SHP77 (cell line): ENCODE measurements around the gene SASH1.

Source experiments
- DNase-seq, 2 experiments: peaks; one replicate each; lab custom pipeline; 2025; lab: John Stamatoyannopoulos, UW

The SASH1 gene

DNA sequence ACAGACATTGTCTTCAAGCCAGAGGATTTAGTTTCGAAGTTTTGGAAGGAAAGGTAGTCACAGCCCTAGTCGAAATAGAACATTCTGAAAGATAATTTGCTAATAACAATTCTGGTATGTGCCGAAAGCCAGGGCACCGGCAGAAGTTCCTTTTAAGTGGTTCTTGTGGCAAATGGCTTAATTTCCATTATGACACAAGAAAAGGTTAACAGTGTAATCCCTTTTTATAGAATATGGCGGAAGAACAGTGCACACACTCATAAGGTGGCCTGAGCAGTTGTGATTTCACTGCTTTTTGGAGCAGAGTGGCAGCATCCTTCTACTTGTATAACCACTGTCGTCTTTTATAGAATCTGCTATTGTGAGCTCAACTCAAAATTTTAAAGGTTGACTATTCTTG is 152.4 kb downstream of the SASH1 start:
- DNase-seq: no peak

DNA sequence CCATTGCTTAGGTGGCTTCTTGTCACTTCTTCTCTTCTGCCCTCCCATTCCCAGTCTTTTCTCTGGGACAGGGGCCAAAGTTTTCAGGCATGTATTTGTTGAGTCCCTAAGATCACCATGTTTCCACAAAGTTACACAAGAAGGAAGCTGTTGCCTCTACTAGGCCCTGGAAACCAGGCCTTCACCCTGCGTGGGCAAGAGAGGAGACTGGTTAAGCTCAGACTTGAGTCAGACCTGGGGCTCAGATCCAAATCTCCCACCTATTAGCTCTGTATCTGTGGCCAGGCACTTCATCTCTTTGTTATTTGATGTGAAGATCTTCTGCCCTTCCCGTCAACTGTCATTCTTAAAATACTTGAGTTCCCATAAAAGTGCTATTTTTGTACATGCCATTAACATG is 154.6 kb downstream of the SASH1 start:
- DNase-seq: no peak

DNA sequence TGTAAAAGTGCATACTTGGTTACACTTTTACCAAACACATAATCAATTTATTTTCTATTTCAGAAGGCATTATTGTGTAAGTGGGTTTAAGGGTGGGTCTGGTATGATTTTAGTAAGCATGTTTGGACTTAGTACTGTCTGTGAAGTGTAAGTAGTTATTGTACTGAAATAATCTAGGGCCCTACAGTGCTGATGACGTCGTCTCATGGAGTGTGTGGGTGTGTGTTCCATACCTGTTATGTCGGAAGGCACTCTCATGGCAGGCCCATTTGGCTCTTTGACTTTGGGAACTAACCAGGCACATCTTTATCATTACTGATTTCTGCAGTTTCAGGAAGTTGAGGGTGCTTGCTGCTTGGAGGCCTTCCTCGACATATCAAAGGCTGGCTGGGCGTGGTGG is 155.1 kb downstream of the SASH1 start:
- no peak for DNase-seq

DNA sequence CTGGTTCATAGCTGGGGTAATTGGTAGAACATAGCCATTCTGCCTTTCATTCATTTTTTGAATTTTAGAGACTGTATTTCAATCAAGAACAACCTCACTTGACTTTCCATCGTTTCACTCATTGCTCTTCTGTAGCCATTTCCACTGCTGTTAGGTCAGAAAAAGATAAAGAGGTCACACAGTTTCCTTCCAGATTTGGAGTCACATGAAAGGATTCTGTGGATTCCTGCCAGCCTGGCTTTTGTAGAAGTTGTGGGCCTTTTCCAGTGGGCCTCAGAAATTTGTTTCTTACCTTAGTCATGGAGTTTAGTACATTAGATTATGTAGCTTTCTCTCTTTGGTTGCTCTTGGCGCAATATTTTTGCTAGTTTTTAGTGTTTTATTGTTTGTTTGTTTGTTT is 157.8 kb downstream of the SASH1 start:
- no peak for DNase-seq

DNA sequence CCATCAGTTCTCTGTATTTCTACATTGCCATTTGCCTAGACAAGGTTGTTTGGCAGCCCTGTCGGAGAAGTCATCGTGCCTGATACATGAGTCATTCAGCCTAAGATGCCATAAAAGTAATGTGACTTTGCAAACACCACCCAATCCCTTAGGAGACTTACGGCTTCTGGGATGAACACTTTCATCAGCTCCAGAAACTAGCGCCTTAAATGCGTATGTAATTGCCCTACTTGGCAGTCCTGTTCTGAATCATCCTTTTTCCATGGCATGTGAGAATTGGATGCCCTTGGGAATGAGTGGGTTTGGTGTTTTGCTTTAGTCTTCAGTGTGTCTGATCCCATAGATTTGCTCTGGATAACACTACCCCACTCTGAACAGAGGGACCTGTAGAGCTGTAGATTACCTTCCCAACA is 158.5 kb downstream of the SASH1 start:
- DNase-seq: no peak

DNA sequence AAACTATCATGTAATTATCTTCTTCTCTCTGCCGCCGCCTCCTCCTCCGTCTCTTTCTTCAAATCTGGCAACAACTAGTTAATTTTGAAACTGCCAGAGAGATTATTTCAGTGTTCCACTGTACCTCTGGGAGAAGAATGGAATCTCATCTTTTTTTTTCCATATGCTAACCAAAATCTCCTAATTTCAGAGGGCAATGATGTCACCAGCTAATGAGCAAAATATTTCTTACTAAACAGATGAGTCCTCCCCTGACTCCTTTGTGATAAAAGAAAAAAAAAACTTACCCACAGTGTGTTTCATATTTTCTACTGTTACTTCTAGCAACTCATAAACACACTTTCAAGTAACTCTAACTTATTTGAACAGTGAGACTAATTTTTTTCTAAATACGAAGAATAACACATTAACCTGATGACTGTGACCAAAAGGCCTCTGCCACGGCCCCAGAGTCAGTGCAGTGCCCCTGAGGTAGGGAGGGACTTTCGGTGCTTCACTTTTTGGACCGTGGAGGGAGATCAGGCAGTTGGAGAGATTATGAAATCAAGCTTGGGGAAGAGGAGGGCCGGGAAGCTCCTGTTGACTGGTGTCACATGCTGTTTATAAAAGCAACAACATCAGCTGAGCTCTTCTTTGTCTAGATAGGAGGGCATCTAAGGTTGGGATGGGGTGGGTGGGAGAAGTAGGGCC is 159.6 kb downstream of the SASH1 start:
- DNase-seq: no peak

DNA sequence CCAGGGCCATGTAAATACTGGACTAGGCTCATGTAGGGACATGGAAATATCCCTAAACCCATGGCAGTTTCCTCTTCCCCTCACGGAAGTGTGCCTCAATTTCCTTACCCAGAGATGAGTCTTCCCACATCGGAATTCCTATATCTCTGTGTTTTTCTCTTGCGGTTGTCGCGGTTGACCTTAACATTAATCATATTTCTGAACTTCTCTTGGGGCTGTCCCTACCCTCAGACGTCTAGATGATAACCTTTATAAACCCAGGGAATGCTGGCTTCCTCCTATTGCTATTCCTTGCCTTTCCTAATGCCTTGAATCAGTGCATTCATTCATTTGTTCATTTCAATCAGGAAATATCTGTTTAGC is 160.1 kb downstream of the SASH1 start:
- no peak for DNase-seq

DNA sequence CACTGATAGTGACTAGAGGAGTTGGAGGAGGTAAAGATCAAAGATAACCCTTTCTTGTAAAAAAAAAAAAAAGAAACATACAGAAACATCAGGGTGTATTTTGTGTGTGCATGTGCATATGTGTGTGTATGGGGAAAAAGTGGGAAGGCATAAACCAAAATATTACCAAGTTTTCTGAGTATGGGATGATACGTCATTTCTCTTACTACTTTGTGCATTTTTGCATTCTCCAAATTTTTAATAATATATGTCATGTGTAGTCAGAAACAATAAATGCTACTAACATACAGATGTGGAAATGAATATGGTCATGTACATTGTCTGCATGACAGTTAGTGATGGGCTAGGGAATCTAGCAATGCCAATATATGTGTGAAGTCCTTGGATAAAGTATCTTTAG is 161.1 kb downstream of the SASH1 start:
- no peak for DNase-seq

DNA sequence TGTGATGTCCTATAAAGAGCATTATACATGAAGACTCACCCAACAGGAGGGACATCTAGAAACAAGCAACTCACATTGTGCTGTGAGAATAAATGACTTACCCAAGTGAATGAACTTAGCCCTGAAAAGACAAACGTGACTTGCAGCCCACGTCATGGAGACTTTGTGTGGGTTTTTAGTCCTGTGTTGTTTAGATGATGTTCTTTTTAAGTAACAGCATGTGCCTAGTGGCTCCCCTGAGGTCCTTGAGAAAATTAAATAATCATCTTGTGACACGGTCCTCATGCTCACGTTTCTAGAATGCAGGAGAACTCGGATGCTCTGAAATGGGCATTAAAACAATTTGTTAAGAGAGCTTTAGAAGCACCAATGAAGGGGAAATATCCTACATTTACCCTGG is 165.1 kb downstream of the SASH1 start:
- DNase-seq: no peak

DNA sequence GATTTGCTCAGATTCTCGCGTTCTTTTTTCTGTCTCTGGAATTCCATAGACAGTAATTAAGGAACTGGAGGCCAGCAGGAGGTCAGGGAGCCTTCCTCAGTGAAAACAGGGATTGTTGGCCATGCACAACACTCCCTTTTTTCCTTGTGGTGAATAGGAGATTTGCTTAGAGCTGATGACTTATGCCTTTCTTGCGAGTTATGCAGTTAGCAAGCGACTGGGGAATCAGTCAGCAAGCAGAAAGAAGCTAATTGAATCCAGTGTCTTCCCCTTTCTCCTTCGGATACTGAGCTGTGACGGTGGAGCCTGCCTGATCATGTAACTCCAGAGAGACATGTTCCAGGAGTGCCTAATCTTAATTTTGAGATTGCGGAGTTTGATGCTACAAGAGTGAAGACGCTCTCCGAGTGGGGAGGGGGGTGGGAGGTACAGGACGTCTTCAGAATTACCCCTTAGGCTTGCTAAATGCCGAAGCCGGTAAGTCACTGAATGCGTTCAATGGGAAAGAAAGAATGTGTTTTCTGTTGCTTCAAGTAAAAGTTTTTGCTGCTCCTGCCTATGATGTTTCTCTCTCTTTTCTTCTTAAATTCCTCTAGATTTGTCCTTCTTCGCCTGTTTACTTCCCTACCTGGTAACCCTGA is 165.9 kb downstream of the SASH1 start:
- DNase-seq: no peak

DNA sequence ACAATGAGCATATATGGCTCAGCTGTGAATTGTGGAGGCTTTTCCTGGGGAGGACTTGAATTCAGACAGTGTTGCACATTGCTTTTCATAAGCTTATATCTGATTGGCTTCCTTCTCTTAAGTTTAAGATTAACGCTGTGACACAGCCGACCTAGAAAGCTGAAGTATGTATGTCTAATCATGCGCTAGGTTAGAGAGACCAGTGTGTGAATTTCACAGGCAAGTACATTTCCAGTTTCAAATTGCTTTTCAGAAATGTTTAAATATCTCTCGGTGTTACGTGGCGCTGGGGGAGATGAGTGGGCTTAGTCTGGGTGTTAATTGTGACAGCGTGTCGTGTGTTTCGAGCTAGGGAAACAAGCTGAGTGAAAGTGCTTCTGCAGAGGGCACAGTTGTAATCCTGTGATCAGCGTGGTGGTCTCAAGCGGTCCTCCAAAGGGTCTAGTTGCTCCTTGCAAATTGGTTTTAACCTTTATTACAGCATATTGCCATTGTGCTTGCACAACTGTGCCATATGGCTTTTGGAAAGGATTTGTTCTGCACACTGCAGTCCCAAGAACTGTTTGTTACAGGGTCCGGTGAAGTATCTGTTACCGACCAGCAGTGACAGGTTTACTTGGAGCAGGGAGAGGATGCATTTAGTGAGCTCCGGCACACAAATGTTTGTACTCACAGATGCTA is 166.6 kb downstream of the SASH1 start:
- no peak for DNase-seq

DNA sequence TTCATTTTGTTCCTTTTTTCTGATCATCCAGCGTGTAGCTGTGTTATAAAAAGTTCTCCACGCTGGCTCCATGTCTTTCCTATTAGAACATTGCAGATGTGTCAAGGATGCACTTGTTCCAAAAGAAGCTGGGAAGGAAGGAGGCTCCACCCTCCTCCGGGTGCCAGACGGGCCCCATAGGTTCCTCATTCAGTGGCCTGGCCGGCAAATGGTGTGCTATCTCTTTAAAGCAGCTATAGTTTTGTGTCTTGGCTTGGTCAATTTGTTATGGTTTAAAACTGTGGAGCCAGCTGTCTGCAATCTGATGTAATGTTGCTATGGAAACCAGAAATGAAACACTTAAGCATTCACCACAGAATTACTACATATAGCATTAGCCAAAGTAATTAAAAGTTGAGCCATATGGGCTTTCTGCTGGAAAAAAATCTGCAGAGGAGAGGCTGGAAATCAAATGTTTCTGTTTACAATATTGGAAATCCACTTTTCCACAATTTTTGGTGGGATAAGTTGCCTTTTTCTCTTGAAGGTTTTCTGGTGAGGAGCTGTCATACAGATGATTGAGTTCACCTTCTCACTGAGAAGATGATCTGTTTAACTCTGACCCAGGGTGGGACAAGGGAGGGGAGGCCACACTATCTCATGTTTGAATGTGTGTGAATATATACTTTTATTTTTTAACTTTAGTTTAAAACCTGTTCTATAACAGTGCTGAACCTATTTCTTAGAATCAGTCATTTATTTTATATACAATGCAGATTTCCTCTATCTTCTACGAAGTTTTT is 167.4 kb downstream of the SASH1 start:
- DNase-seq: no peak

DNA sequence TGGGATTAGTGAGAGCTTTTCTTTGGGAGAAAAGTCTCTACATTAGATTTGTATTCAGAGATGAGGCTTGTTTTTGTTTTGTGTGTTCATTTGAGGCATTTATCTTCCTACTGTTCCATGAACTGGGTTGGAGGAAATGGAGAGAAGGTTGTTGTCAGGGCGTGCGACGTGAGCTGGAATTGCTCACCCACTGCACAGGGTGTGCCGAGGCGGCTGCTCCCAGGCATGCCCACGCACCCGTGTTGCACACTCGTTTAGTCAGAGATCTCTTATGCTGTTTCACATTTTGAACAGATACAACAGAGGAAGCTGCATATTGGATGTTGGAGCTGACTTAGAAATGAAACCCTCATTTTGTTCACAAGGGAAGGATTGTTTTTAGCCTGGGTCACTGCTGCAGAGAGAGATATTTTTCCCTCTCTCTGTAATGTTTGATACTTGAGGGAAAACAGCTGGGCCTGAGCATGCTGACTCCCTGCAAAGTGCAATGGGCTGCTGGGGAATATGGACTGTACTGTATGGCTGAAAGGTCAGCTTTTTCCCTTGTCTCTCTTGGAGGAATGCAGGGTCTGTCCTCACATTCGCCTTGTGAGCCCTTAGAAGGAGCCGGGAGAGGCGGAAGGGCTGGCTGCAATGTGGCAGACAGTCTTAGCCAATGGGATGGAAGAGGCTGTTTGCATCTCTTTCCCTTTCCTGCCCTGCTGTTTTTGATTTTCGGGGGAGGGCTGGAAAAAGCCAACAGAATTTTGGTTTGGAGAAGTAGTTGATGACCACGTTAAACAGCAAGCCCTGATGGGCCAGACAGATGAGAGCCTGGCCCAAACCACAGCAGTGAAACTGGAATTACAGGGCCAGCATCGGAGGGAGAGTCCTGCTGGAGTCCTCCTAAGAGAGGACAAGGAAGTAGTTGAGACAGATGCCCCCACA is 170.8 kb downstream of the SASH1 start:
- no peak for DNase-seq

DNA sequence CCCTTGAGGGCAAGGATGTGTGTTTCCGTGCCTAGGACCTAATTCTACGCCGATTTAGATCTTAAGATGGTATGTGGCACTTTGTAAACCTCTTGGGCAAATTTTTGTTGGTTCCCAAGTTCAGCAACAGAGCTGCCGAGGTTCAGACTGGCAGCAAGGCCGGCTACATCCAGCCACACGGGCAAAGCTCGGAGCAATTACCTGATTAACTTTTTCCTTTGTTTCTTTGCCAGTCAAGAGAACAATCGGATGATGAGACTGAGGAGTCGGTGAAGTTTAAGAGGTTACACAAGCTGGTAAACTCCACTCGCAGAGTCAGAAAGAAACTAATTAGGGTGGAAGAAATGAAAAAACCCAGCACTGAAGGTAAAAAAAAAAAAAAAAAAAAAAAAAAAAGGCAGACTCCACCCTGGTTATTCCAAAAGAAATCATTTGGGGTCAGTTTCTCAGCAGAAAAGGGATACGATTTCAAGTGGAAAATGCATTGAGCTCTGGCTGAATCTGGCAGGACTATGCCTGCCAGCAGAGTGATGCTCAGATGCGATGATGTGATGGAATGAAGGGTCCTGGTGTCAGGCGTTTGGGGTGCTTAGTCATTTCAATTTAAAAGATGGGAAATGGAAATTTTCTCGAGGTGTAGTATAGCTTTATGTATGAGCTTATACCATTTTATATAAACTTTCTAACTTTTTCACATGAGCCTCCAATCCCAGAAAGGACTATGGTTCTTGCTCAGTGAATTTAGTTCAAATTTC is 171.6 kb downstream of the SASH1 start:
- DNase-seq: no peak

DNA sequence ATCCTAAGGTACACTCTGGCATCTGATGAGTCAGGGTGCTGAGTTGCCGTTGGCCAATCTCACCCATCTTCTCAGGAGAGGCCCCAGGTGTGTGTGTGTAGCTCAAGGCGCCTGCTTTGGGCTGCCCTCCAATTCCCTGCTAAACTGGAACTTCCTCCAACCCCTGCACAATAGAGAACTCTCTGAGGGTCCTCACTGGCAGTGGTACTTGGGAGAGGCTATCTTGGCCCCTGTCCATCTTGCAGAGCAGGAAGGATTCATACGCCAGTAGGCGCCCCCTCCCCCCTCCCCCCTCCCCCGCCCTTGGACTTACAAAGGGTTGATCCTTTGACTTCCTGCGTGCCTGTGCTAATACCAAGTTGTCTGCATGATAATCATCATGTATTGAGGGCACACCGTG is 173.6 kb downstream of the SASH1 start:
- no peak for DNase-seq

DNA sequence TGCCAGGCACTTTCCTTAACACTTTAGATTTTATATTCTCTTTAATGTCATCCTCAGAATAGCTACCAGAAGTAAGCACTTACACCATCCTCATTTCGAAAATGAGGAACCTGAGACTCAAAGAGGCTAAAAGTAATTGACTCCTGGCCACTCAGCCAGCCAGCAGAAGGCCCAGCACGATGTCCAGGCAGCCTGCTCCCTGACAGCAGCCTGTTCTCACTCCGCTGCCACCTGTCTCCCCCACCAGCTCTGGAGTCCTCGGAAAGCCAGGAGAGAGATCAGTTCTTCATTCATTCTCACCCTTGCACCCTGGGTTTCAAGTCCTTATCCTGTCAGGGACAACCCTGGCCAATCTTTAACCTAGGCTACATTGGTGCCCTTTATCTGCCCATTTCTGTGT is 174.0 kb downstream of the SASH1 start:
- no peak for DNase-seq

DNA sequence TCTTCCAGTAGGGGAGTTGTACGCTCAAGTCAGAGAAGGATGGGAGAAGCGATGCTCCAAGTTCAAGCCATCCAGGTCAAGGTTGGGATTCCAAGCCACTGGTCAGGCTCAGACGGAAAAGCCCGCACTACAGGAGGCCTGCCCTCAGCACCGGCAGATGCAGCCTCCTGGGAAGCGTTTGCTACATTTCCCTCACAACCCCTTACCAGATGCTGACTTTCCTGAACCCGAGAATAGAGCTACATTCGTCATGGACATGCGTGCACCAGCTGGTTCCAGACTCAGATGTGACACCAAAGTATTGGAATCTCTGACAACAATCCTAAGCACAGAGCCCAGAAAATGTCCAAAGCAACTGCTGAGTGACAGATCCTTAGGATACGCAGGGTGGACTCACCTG is 174.8 kb downstream of the SASH1 start:
- DNase-seq: no peak

DNA sequence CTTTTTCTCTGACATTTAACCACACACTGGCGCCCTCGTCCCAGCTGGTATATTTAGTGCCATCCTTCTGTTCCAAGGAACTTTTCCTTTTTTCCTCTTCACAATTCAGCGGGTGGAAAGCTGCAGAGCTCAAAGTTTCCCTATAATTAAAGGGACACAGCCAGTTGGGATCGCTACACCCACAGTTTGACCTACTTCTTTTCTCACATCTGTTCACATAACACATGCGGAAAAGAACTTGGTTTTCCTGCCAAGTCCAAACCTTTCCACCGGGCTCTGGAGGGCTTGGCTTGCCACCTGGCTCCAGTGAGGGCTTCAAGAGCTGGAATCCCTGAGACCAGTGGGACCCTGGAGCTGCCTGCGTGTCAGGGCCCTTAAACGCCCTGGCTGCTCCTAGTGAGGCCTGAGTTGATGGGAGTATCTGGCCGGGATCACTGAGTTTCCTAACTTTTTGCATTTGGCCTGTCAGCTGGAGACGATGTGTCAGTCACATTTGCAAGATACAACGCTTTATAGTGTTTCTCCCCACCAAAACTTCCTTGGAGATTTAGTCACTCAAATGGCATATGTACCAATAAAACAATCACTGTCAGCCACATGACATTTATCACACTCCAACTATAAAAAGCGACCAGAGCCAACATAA is 176.0 kb downstream of the SASH1 start:
- no peak for DNase-seq

DNA sequence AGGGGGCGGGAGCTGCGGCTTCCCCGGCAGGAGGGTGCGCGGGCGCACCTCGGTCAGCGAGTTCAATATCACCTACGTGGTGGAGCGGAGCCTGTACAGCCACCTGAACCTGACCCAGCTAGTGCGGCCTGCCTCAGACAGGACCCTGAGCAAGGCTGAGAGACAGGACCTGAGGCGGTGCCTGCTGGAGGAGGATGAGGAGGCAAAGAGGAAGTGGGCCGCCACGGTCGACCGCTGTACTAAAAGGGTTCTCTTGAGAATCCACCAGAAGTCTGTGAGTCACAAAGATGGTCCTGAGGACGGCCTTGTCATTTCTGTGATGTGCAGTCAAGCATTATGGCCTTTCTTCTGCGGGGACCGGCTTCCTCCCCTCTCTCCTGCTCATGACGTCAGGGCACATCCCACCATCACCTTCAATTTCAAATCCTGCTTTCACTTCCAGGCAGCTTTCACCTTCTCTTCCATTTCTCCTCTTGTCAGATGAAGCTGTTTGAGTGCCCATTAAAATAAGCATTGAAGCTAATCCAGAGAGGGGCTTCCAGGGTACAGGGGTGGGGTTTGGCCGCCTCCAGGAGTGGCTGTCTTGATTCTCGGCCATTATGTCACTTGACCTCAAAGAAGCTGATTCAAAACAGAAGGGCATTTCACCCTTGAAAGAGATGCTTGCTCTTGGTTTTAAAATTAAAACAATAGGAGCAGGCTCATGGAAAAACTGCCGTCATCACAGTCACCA is 177.6 kb downstream of the SASH1 start:
- no peak for DNase-seq

DNA sequence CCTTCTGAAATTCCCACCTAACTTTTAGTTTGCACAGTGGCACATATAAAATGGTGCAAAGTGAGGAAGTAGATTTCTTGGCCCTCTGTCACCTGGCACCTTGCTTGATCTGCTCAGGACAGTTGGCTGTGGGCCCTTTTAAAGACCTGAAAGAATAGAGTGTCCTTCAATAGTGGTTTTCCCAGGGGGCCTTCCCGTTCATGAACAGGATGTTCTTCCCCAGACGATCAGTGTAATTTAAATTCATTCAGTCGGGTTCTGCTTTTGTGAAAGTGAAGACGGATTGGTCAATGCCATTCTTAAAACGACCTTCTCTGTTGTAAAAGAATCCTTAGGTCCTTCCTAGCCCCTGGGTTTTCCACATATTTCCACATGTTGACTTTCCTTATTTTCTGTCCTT is 178.5 kb downstream of the SASH1 start:
- DNase-seq: no peak
